Calu3 (cell line): ENCODE data around the gene CXCL8. TPM values are rescaled to one million over a fixed set of nuclear protein-coding genes. Genes with fewer than 3 reads are reported as not detected.

Source experiments
- BruUV-seq: library from RNA; stranded (reverse); fragments of 400-500 nt; replicated peaks from 2 replicates; lab custom pipeline; 2021; lab: Mats Ljungman, UMichigan
- CTCF ChIA-PET: fragments of 300-600 bp; sonication (Branson Sonifier 250); formaldehyde crosslinking; loops from one replicate; lab custom pipeline; 2022; ENCODE audit warnings: antibody characterized with exemption; lab: Charles Lee
- DNase-seq: peaks from one replicate; pipeline ENCODE4 v3.0.0; 2022
- H3K27ac Mint-ChIP-seq: one replicate; pipeline ENCODE4 v1.8.0; 2022; ENCODE audit warnings: mixed read lengths; ENCODE audit not compliant: unreplicated experiment
- H3K27me3 Mint-ChIP-seq: one replicate; pipeline ENCODE4 v1.8.0; 2022; ENCODE audit warnings: mixed read lengths; ENCODE audit not compliant: unreplicated experiment
- H3K36me3 Mint-ChIP-seq: one replicate; pipeline ENCODE4 v1.8.0; 2022; ENCODE audit warnings: mild to moderate bottlenecking, moderate library complexity, mixed read lengths; ENCODE audit not compliant: insufficient read depth, unreplicated experiment
- H3K4me1 Mint-ChIP-seq: one replicate; pipeline ENCODE4 v1.8.0; 2022; ENCODE audit warnings: mild to moderate bottlenecking, low read depth, mixed read lengths; ENCODE audit not compliant: unreplicated experiment
- H3K4me3 Mint-ChIP-seq: one replicate; pipeline ENCODE4 v1.8.0; 2022; ENCODE audit warnings: mild to moderate bottlenecking, low read depth, moderate library complexity, mixed read lengths; ENCODE audit not compliant: unreplicated experiment
- H3K9me3 Mint-ChIP-seq: one replicate; pipeline ENCODE4 v1.8.0; 2022; ENCODE audit warnings: low read depth, mixed read lengths; ENCODE audit not compliant: unreplicated experiment
- CTCF ChIP-seq: fragments of 200-600 bp; IDR thresholded peaks from one replicate; pipeline ENCODE4 v1.8.0; 2022; ENCODE audit warnings: antibody characterized with exemption; ENCODE audit not compliant: unreplicated experiment
- intact Hi-C: fragments of 100-400 bp; cut with micrococcal nuclease; formaldehyde crosslinking; loops from one replicate; pipeline ENCODE4 v1.10.0; 2022; ENCODE audit not compliant: unreplicated experiment
- total RNA-seq: library from RNA; stranded (reverse); gene quantifications from 2 replicates; pipeline ENCODE4 v1.2.3, GENCODE V29; 2022

CXCL8 gene
- total RNA-seq, 1 experiment from 2014 or later, result 404 TPM

- no peaks in the 10 kb centered on the region for H3K36me3 Mint-ChIP-seq
- H3K4me3 Mint-ChIP-seq, result no peak overlapping the region
- no TSS peak for BruUV-seq
- intact Hi-C loops, result no loop called here
- no peak for DNase-seq
- H3K27me3 Mint-ChIP-seq, result no peaks in the 10 kb centered on the region
- CTCF ChIA-PET, result no interaction called here
- H3K4me1 Mint-ChIP-seq, result peaks cover 11% of the 10 kb centered on the region
- no peaks in the 10 kb centered on the region for H3K9me3 Mint-ChIP-seq
- no peak overlapping the region for H3K27ac Mint-ChIP-seq
- no peak for TF ChIP-seq CTCF
Measured at GRCh38 chr4:73780834-73781233, 40.5 kb downstream of the CXCL8 start.

DNA sequence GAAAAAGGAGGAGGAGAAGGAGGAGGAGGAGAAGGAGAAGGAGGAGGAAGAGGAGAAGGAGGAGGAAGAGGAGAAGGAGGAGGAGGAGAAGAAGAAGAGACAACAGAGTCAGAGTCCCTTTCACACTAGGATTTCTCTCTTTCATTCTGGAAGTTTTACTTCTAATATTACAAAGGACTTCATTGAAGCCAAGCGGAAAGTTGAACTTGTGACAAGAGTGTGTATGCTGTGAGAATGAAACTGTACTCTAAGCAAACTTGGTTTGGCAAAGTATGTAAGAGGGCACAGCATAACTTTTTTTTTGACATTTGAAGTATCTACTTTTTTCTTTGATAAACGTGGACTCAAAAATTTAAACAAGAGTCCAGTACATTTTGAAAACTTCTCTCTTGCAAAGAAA, 48.0 kb downstream of the CXCL8 start:
- no peaks in the 10 kb centered on the region for H3K27me3 Mint-ChIP-seq
- CTCF ChIA-PET, result no interaction called here
- H3K27ac Mint-ChIP-seq, result no peak overlapping the region
- H3K4me1 Mint-ChIP-seq, result no peaks in the 10 kb centered on the region
- intact Hi-C loops, result no loop called here
- DNase-seq, result no peak
- no TSS peak for BruUV-seq
- no peaks in the 10 kb centered on the region for H3K36me3 Mint-ChIP-seq
- H3K4me3 Mint-ChIP-seq, result no peak overlapping the region
- peaks cover under 1% of the 10 kb centered on the region for H3K9me3 Mint-ChIP-seq
- no peak for TF ChIP-seq CTCF

Other genes starting within 250 kb of the CXCL8 start
- gene RASSF6, start 120.1 kb upstream of the CXCL8 start, total RNA-seq, result 12.5 and 12.8 TPM in 2 replicates
- gene CXCL6, start 96.1 kb downstream of the CXCL8 start, total RNA-seq, result 48.2 and 91.0 TPM in 2 replicates
- gene PF4V1, start 112.7 kb downstream of the CXCL8 start, total RNA-seq, result not detected in 2 replicates
- 212 and 414 TPM in 2 replicates for gene CXCL1, start 128.8 kb downstream of the CXCL8 start, total RNA-seq
- gene PF4, start 241.5 kb downstream of the CXCL8 start, total RNA-seq, result 0.93 and 1.3 TPM in 2 replicates
- not detected in 2 replicates for gene PPBP, start 247.6 kb downstream of the CXCL8 start, total RNA-seq